Activated CD4-positive, alpha-beta memory T cell treated with anti-CD3 and anti-CD28 coated beads for 36 hours (primary cell): ENCODE results near the gene KRT36. TPM values are rescaled to one million over a fixed set of nuclear protein-coding genes. Genes with fewer than 3 reads are reported as not detected.

ENCODE experiments used
- CTCF ChIA-PET: fragments of 350-600 bp; sonication (Branson Sonifier 250); formaldehyde crosslinking; loops from one replicate; lab custom pipeline; 2021; ENCODE audit warnings: antibody characterized with exemption, inconsistent platforms; lab: Charles Lee
- POLR2A ChIA-PET: fragments of 350-600 bp; sonication (Branson Sonifier 250); formaldehyde crosslinking; loops from one replicate; lab custom pipeline; 2021; ENCODE audit warnings: antibody characterized with exemption; lab: Charles Lee
- DNase-seq: peaks from one replicate; pipeline ENCODE4 v3.0.0-alpha.2; 2020
- H3K27ac Mint-ChIP-seq: one replicate; pipeline ENCODE4 v1.8.0; 2021; ENCODE audit warnings: mixed read lengths
- H3K27me3 Mint-ChIP-seq: one replicate; pipeline ENCODE4 v1.8.0; 2021; ENCODE audit warnings: mixed read lengths
- H3K36me3 Mint-ChIP-seq: one replicate; pipeline ENCODE4 v1.8.0; 2021; ENCODE audit warnings: mixed read lengths
- H3K4me1 Mint-ChIP-seq: one replicate; pipeline ENCODE4 v1.8.0; 2021; ENCODE audit warnings: low read depth, mixed read lengths
- H3K4me3 Mint-ChIP-seq: one replicate; pipeline ENCODE4 v1.8.0; 2021; ENCODE audit warnings: mild to moderate bottlenecking, mixed read lengths
- H3K9me3 Mint-ChIP-seq: one replicate; pipeline ENCODE4 v1.8.0; 2021; ENCODE audit warnings: mixed read lengths
- intact Hi-C: fragments of 100-400 bp; cut with micrococcal nuclease; formaldehyde crosslinking; loops from one replicate; pipeline ENCODE4 v1.15.1; 2023
- total RNA-seq, 2 experiments: library from RNA; stranded (reverse); gene quantifications; one replicate each; pipeline ENCODE4 v1.2.3, GENCODE V29; 2021

The KRT36 gene
- total RNA-seq, 2 experiments from 2014 or later = not detected

DNA sequence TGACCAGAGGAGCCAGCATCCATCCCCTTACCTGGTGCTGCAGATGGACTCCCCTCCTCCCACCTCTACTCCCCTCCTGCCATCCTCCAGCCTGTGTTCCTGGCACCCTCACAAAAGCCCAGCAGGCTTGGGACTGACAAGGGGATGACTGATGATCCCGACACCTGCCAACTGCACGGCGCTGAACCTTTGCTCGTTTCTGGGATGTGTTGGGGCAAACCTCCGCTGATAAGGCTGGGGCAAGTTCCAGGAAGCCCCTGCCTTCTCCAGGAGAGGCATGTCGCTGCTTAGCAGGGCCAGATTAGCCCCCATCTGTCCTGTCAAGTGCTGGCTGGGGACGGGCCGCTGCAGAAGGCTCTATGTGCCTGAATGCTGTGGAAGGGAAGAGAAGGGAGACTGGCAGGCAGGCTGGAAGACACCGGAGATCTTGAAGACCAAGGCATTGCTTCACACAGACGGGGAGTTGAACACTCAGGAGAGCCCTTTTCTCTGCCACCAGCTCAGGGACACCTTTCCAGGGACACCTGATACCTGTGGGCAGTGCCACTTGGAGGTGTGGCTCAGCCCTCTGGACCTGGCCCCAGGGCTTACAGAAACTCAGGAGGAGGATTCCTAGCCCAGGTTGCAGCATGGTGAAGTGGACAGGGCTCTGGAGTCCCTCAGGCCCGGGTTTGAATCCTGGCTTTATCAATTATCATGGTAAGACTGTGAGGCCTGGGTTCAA lies 30.0 kb upstream of the KRT36 start:
- no peak overlapping the region for H3K4me3 Mint-ChIP-seq

DNA sequence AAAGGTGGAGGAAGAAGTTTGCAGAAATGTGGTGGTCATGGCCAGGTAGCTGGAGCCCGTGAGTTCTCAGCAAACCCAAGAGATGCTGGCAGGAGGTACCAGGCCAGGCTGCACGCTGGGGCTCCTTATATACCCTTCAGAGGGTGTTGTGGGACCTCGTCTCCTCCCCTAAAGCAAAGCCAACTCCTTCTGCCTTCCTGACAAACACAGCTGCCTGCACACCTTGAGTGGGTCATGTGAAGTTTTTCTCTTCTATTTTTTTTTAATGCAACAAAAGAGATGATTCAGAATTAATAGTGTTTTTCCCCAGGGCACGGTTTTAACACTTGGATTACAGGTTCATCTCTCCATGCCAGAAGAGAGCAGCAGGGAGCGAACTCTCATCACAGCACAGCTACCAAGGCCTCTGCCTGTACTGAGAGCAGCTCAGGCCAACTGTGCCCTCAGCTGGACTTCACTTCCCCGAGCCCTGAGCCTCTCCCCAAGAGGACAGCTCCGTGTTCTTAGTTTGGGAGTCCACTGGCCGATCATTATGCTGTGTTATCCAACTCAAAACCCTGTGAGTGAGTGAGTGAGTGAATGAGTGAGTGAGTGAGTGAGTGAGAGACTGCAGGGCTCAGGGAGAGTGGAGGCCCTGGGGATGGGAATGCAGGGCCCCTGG lies 29.2 kb upstream of the KRT36 start, which contains the start of gene KRT15:
Gene KRT15 (minus strand): TSS at position 102 of the 661 bp plus-strand sequence. CDS start 63 bp downstream, at position 39.
- H3K9me3 Mint-ChIP-seq = no peaks in the 10 kb centered on the region
- H3K36me3 Mint-ChIP-seq = no peaks in the 10 kb centered on the region
- H3K27ac Mint-ChIP-seq = no peak within 1 kb of the TSS
- no peaks in the 10 kb centered on the region for H3K27me3 Mint-ChIP-seq
- DNase-seq = no peak
- no peak within 1 kb of the TSS for H3K4me3 Mint-ChIP-seq
- CTCF ChIA-PET = no interaction called here
- POLR2A ChIA-PET = no interaction called here
- H3K4me1 Mint-ChIP-seq = no peaks in the 10 kb centered on the region
- intact Hi-C loops = no loop called here

More for the DNA sequence above, 30.0 kb upstream of the KRT36 start:
- intact Hi-C loops = no loop called here
- H3K36me3 Mint-ChIP-seq = no peaks in the 10 kb centered on the region
- ChIA-PET CTCF (no interaction called here), POLR2A (no interaction called here)
- no peak overlapping the region for H3K27ac Mint-ChIP-seq
- H3K4me1 Mint-ChIP-seq = no peaks in the 10 kb centered on the region
- DNase-seq = no peak
- no peaks in the 10 kb centered on the region for H3K9me3 Mint-ChIP-seq
- no peaks in the 10 kb centered on the region for H3K27me3 Mint-ChIP-seq

DNA sequence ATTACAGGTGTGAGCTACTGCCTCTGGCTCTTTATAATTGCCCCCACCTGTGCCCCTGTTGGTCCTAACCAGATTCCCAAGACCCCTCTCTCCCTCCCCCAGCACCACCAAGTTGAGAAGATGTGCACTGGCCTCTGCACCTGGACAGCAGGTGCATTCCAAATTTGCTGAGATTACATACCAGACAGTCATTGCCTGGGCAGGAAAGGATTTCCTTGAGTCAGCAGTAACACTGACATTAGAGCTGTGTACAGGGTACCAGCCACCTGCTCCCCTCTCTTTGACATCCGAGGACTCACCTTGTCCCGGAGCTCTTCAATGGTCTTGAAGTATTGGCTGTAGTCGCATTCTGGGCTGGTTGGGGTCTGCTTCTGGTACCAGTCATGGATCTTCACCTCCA lies 28.3 kb upstream of the KRT36 start:
- Mint-ChIP-seq H3K27me3 (no peaks in the 10 kb centered on the region), H3K4me3 (no peak overlapping the region), H3K36me3 (no peaks in the 10 kb centered on the region), H3K4me1 (no peaks in the 10 kb centered on the region), H3K9me3 (no peaks in the 10 kb centered on the region), H3K27ac (no peak overlapping the region)
- CTCF ChIA-PET = no interaction called here
- no peak for DNase-seq
- POLR2A ChIA-PET = no interaction called here
- intact Hi-C loops = no loop called here

DNA sequence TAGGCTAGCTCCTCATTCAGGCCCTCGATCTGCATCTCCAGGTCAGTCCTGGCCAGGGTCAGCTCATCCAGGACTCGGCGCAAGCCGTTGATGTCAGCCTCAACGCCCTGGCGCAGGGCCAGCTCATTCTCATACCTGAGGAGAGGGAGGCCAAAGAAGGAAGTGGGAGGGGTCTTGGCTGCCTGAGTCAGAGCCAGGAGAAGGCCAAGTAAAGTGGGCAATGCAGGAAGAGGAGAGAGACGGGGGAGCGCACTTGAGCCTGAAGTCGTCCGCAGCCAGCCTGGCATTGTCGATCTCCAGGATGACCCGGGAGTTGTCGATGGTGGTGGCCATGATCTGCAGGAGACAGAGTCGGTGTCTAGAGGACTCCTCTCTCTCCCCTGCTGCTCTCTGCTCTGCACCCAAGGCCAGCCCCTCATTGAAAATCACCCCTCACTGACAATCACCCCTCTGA lies 27.1 kb upstream of the KRT36 start:
- no peak overlapping the region for H3K27ac Mint-ChIP-seq
- intact Hi-C loops = no loop called here
- H3K4me1 Mint-ChIP-seq = no peaks in the 10 kb centered on the region
- POLR2A ChIA-PET = no interaction called here
- H3K9me3 Mint-ChIP-seq = no peaks in the 10 kb centered on the region
- H3K36me3 Mint-ChIP-seq = no peaks in the 10 kb centered on the region
- H3K27me3 Mint-ChIP-seq = no peaks in the 10 kb centered on the region
- CTCF ChIA-PET = interaction anchor here (1.3 kb wide), 1 partner anchor 32 kb away, joined by 3 read pairs; no protein-coding TSS in a partner anchor
- no peak overlapping the region for H3K4me3 Mint-ChIP-seq
- no peak for DNase-seq

DNA sequence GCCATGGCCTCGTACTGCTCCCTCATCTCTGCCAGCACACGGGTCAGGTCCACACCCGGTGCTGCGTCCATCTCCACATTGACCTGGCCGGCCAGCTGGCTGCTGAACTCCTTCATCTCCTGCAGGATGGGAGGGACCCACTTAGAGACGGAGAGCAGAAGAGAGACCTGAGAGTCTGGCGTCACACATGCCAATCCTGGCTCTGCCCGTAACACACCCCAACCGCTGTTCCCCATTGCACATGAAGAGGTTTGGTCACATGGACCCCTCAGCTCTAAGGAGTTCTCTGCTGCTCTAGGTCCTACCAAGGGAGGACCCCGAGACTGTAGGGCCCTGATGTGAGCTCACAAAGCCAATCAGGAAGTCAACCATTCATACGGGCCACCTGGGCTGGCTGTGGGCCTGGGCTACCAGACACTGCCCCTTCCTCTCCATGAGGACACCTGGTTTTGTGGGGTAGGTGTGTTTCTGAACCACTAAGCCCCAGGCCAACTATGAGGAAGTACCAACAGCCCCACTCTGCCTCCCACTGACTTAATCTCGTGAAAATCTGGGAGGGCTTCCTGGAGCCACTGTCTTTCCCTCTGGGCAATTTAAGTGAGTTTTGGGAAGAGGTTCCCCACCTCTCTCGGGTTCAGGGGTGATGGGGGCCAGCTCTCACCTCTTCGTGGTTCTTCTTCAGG lies 26.6 kb upstream of the KRT36 start:
- CTCF ChIA-PET = interaction anchor here (1.3 kb wide), 1 partner anchor 33 kb away, joined by 3 read pairs; no protein-coding TSS in a partner anchor
- no peaks in the 10 kb centered on the region for H3K36me3 Mint-ChIP-seq
- no peaks in the 10 kb centered on the region for H3K27me3 Mint-ChIP-seq
- POLR2A ChIA-PET = no interaction called here
- DNase-seq = no peak
- no peaks in the 10 kb centered on the region for H3K4me1 Mint-ChIP-seq
- intact Hi-C loops = no loop called here
- no peak overlapping the region for H3K4me3 Mint-ChIP-seq
- no peaks in the 10 kb centered on the region for H3K9me3 Mint-ChIP-seq
- H3K27ac Mint-ChIP-seq = no peak overlapping the region

DNA sequence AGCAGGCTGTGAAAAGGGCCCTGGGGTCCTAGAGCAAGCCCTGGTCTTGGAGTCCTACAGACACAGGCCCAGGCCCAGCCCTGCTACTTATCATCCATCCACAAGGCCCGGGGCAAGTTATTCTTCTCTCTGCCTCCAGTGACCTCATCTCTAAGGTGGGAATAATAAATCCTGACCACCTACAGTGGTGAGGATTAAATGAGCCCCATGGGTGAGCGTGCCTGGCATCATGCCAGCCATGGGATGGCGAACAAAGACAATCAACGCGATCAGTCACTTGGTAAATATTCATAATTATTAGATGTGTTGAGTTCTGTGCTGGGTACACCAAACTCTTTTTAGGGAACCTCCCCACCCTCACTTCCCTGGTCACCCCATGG lies 23.4 kb upstream of the KRT36 start:
- intact Hi-C loops = no loop called here
- no peaks in the 10 kb centered on the region for H3K9me3 Mint-ChIP-seq
- POLR2A ChIA-PET = no interaction called here
- H3K4me1 Mint-ChIP-seq = no peaks in the 10 kb centered on the region
- H3K27ac Mint-ChIP-seq = no peak overlapping the region
- H3K36me3 Mint-ChIP-seq = no peaks in the 10 kb centered on the region
- H3K27me3 Mint-ChIP-seq = no peaks in the 10 kb centered on the region
- DNase-seq = no peak
- CTCF ChIA-PET = no interaction called here
- H3K4me3 Mint-ChIP-seq = no peak overlapping the region

DNA sequence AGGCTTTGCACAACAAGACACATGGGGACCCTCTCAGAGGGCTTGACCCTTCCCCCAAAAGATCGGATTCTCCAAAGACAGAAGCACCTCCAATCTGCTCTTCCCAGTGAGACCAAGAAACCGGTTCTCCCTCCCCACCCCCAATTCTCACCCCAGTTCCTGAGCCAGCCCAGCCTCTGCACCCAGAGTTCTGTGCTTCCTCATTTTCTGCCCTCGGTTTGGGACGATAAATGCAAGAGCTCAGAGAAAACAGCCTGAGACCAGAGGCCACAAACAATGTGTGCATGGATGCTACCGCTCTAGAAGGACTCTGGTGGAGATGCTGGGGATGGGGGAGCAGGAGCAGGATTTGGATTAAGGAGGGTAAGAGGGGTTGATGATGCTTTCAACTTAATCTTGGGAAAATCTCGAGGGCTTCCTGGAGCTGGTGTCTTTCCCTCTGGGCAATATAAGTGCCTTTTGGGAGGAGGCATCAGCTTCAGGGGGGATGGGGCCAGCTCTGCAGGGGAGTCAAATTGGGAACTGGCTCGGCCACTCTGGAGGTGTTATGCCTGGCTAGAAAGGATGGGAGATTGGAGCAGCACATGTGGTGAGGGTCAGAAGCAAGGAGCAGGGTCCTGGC lies 22.9 kb upstream of the KRT36 start:
- intact Hi-C loops = no loop called here
- DNase-seq = no peak
- no peaks in the 10 kb centered on the region for H3K36me3 Mint-ChIP-seq
- H3K4me3 Mint-ChIP-seq = no peak overlapping the region
- ChIA-PET POLR2A (no interaction called here), CTCF (no interaction called here)
- no peak overlapping the region for H3K27ac Mint-ChIP-seq
- H3K27me3 Mint-ChIP-seq = no peaks in the 10 kb centered on the region
- no peaks in the 10 kb centered on the region for H3K4me1 Mint-ChIP-seq
- H3K9me3 Mint-ChIP-seq = no peaks in the 10 kb centered on the region

DNA sequence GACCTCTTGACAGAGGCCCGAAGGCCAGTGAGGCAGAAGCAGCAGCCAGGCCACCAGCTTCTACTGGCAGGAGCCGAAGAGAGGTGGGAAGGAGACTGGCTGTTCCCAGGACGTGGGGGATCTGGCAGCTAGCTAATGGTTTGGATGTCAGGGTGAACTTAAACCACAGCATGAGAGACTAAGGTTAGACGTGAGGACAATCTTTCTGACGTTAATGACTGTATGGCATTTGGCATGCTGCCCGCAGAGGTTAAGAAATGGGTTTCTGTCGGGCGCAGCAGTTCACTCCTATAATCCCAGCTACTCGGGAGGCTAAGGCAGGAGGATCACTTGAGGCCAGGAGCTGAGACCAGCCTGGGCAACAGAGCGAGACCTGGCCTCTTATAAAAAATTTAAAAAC lies 22.0 kb upstream of the KRT36 start:
- intact Hi-C loops = no loop called here
- Mint-ChIP-seq H3K36me3 (no peaks in the 10 kb centered on the region), H3K9me3 (no peaks in the 10 kb centered on the region), H3K4me3 (no peak overlapping the region), H3K27me3 (no peaks in the 10 kb centered on the region), H3K27ac (no peak overlapping the region), H3K4me1 (no peaks in the 10 kb centered on the region)
- no peak for DNase-seq
- ChIA-PET CTCF (no interaction called here), POLR2A (interaction anchor here (0.6 kb wide), 1 partner anchor 159 kb away, joined by 6 read pairs; no protein-coding TSS in a partner anchor)

DNA sequence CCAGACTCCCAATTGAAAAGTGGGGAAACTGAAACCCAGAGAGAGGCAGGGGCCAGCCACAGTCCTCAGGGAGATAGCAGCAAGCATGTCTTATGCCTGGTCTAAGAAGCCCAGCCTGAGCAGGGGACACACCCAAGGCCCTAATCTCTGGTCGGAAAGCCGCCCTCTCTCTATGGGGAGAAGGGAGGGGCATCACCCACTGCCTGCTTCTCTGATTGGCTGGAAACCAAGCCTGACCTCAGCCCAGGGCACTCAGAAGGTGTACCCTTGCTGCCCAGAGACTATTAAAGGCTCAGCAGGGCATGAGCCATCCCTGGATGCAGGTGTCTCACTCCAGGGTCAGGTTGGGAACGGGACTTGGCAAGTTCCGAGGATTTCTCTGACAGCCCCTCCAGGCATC lies 21.4 kb upstream of the KRT36 start:
- Mint-ChIP-seq H3K27ac (no peak overlapping the region), H3K36me3 (no peaks in the 10 kb centered on the region), H3K9me3 (no peaks in the 10 kb centered on the region), H3K4me1 (no peaks in the 10 kb centered on the region), H3K27me3 (no peaks in the 10 kb centered on the region), H3K4me3 (no peak overlapping the region)
- intact Hi-C loops = no loop called here
- DNase-seq = no peak
- ChIA-PET CTCF (interaction anchor here (2.3 kb wide), 1 partner anchor 38 kb away, joined by 7 read pairs; no protein-coding TSS in a partner anchor), POLR2A (no interaction called here)

DNA sequence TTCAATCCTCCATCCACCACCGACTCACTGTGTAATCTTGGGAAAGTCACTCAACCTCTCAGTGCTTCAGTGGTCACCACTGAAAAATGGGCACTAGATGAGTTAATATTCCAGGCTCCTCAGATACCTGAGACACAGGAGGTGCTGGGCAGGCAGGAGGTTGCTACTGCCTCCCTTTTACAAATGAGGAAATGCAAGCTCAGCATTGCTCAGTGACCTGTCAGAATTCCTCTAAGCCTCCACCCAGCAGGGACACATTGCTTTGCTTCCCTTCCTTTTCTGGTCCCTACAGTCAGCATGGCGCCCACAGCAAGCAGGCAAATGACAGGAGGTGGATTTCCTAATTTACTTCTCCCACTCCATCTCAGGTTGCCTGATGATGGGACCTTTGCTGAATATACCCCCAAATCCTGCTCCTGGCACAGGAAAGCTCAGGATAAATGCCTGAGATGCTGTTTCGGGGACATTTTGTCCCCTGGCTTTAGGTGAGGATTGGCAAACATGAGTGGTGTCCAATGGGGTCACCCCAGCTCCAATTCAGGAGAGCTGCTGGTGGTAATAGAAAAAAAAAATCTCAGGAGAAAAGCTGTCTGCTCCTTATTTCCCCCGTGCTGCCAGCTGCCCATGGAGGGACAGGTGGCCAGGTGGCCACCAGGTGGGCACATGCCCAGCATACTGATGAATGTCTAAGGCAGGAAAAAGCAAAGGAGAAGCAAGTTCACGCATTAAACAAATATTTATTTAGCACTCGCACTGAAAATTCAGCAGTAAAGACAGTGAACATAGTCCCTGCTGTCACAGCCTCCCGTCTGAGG lies 20.7 kb upstream of the KRT36 start:
- no peak overlapping the region for H3K4me3 Mint-ChIP-seq
- no peaks in the 10 kb centered on the region for H3K36me3 Mint-ChIP-seq
- intact Hi-C loops = no loop called here
- H3K27me3 Mint-ChIP-seq = no peaks in the 10 kb centered on the region
- no peaks in the 10 kb centered on the region for H3K9me3 Mint-ChIP-seq
- DNase-seq = no peak
- CTCF ChIA-PET = interaction anchor here (2.3 kb wide), 1 partner anchor 38 kb away, joined by 7 read pairs; no protein-coding TSS in a partner anchor
- POLR2A ChIA-PET = no interaction called here
- no peaks in the 10 kb centered on the region for H3K4me1 Mint-ChIP-seq
- no peak overlapping the region for H3K27ac Mint-ChIP-seq

DNA sequence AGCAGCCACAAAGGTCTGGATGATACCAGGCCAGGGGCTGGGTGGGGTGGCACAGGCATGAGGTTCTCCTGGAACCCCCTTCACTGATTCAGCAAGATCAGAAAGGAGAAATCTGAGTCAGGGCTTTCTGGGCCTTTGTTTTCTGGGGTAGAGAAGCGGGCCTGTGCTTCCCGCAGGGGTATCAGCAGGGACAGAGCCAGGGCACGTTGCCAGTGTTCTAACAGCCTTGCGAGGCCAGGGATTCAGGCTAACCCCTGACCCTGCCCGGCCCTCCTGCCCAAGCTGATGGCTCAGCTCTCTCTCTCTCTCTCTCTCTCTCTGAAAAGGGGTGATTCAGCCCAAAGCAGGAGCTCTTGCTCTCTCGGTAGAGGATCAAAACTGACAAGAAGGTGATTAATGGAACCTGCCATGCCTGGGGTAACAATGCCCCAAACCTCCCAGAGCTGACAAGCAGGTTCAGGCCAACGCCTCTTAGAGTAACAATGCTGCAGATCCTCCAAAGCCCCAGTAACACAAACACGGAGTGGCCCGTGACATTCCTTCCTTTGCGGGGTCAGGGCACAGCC lies 17.7 kb upstream of the KRT36 start:
- H3K27ac Mint-ChIP-seq = no peak overlapping the region
- H3K9me3 Mint-ChIP-seq = no peaks in the 10 kb centered on the region
- no peaks in the 10 kb centered on the region for H3K27me3 Mint-ChIP-seq
- intact Hi-C loops = no loop called here
- DNase-seq = no peak
- no peak overlapping the region for H3K4me3 Mint-ChIP-seq
- ChIA-PET CTCF (no interaction called here), POLR2A (no interaction called here)
- H3K4me1 Mint-ChIP-seq = no peaks in the 10 kb centered on the region
- H3K36me3 Mint-ChIP-seq = no peaks in the 10 kb centered on the region
